HG02943 (cell line): ENCODE results near the gene MOCS1.

Experiments
- ATAC-seq: cut with Tn5 transposase; IDR thresholded peaks from one replicate; pipeline ENCODE4 v1.9.1; 2021; ENCODE audit warnings: mild to moderate bottlenecking, low read depth, moderate library complexity; ENCODE audit not compliant: unreplicated experiment

The MOCS1 gene

DNA sequence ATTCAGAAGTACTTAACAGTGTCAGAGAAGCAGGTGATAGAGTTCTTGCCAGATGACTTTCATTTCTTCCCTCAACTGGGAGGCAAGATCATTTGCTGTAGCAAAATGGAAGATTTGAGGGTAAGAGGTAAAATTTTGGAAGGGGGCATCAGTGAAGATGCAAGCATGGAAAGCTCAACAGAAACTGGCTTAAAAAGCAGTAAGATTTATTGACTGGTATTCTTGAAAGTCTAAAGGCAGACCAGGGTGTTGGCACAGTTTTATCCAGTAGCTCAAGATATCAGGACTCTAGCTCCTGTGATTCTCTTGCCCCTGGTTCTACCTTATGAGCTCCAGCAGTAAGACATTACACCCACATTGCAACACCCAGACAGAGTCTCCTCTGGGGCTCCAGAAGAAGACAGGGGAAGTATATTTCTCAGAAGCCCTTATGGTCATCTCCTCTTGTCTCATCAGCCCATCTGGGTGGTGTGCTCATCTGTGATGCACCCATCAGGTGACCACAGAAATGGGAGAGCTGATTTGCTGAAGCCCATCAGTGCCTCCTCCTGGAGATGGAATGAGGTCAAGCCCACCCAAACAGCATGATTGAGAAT lies 16.0 kb upstream of the MOCS1 start:
- no peak for ATAC-seq

DNA sequence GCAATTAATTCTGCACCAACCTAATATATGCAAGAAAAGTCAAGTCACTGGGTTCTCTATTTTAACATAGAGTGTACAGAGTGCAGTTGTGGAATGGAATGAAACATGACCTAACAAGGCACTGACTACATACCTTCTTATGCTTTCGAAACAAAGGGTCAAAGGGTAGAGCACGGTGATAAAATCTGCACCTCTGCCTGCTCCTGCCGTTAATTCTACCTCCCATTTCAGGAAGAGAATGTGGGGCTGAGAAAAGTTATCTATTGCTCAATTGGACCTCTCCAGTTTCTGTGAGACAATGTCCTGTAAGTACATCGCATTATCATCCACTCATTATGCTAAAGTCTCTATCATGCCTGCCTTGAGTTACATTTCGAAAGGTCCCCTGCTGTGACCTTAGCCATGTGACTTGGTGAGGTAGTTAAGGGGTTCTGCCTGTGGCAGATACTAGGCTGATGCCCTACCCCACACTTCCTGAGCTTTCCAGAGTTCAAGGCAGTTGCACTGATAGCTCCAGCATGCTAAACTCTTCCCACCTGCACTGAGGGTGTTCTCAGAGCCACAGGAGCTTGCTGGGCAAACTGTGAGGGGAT lies 14.0 kb upstream of the MOCS1 start:
- no peak for ATAC-seq

DNA sequence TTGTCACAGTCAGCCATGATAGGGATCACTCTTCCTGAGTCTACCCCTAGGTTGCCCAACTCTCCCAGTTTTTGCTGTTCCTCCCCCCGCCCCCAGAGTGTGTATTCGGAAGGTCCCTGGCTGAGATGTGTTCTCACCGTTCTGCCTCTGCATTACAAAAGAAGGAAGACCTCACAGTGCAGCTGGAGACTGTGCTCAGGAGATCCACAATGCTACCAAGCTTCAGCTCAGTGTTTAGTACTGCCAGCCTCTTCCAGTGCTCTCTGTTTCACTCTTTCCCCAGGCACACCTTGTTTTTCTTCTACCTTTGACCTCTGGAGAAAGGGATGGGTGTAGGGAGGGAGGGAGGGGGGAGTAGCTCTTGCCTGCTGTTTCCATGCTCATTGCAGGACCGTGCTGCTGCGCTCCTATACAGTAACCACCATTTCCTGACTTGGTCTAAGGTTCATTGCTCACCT lies 13.4 kb upstream of the MOCS1 start:
- no peak for ATAC-seq

DNA sequence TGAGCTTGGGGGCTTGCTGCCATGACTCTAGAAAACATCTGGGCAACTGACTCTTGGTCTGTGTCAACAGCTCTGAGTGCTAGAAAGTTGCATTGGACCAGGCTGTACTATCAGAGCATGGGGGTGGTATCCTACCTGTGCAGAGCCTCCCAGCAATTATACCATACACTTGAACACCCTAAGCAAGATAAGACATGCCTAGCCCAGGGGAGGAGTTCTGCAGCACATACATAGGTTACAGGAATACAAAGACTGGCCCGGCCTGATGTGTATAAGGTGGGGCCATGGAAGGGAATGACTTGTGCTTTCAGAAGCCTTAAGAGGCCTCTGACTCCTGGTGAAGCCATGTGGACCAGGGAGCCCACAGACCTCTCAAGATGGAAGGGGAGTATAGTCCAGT lies 11.4 kb upstream of the MOCS1 start:
- ATAC-seq, result no peak

DNA sequence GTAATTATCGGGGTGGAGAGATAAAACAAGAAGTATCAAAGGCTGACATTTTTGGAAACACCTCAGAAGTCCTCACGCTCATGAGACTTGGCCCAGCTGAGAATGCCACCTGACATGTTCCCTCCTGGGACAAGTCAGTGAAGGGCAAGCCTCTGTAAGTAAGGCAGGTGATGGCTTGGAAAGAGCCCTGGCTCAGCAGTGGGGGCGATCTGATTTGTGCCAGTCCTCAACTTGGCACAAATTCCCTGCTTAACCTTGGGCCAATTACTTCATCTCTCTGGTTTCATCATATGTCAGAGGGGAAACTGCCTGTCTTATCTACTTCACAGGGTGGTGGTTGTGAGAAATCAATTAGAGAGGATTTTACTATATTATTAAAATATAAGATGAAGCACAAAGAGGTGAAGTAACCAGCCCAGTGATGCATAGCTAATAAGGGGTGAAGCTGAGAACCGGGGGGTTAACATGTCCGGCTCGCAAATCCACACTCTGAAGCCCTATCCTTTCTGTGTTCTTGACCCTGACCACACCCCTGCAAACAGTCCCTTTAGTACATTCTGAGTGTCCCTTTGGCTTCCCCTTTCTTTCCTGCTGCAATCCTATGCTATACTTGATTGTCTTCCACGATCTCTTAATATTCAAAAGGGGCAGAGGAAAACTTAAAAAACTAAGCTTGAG lies 8.8 kb upstream of the MOCS1 start:
- ATAC-seq, result no peak

DNA sequence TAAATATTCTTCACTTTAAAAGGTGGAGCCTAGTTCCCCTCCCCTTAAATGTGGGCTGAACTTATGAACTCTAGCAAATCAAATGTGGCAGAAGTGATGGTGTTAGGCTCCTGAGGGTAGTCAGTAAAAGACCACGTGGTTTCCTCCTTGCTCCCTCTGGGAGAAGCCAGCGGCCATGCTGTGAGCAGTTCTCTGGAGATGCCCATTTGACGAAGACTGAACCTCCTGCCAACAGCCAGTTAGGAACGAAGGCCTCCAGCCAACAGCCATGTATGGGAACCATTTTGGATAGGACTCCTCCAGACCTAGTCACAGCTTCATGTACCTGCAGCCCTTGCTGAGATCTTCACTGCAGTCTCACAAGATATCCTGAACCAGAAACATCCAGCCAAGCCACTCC lies 7.6 kb upstream of the MOCS1 start:
- no peak for ATAC-seq

DNA sequence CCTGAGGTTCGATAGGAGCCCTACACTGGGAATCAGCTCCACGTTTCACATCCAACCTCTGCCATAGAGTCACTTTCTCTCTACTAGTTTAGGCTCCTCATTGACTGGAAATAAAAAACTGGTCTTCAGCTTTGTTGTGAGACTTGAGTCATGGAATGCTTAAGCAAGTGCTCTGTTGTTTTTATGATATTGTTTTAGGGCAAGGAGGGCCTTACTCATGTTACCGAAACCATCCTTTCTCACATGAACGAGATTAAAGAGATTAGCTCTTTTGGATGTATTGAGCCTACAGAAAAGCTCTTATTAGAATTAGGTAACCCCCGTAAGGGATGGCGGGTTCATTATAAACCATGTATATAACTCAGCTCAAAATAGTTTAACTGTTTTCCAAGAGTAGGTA lies 6.9 kb upstream of the MOCS1 start:
- ATAC-seq, result no peak

DNA sequence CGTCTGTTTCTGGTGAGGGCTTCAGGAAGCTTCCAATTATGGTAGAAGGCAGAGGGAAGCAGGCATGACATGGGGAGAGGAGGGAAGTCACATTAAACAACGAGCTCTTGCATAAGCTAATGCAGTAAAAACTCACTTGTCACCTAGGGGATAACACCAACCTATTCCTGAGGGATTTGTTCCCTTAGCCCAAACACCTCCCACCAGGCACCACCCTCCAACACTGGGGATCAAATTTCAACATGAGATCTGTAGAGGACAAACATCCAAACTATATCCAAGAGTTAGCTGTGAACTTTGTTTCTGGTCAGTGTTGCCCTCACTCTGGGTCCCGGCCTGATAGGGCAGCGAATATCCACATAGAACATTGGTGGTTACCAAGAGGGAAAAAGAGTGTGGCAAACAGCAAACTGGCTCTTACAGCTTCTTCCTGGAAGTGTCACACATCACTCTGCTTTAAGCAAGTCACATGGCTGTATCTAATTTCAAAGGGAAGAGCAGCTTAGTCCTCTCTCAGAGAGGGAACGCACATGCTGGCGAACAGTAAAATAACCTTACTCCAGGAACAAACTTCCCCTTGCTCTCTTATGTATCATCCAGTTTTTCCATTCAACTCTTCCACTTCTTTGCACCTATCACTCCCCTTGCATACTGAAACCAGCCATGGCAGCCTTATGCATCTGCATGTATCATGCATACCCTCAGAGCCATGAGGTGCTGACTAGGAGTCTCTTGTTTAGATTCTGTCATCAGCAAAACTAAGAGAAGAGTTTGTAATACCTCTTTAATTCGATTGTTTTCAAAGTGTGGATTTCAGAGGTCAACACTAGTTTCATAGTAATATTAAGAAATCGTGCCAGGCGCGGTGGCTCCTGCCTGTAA lies 4.8 kb upstream of the MOCS1 start:
- ATAC-seq, result no peak

DNA sequence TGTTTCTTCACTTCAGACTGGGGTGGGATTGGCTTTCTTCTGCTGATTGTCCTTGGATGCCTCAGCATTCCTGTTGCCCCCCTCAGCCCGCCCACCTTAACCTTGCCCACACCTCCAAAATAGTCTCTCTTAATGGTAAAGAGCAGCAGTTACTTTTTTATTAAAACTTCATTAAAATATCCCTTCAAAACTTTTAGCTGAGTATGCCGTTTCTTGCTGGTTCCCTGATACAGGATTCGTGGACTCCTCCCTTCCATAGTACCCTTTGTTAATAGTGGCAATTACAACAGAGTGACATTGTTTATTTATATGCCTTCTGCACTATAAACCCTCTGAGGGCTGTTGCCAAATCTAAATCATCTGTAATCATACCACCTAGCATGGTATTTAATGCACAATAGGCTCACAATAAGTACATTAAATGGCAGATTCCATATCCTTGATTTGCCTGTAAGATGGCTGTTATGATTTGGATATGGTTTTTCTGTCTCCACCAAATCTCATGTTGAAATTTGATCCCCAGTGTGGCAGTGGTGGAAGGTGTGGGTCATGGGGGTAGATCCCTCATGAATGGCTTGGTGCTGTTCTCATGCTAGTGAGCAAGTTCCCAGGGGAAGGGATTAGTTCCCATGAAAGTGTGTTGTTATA lies 3.5 kb upstream of the MOCS1 start:
- no peak for ATAC-seq

DNA sequence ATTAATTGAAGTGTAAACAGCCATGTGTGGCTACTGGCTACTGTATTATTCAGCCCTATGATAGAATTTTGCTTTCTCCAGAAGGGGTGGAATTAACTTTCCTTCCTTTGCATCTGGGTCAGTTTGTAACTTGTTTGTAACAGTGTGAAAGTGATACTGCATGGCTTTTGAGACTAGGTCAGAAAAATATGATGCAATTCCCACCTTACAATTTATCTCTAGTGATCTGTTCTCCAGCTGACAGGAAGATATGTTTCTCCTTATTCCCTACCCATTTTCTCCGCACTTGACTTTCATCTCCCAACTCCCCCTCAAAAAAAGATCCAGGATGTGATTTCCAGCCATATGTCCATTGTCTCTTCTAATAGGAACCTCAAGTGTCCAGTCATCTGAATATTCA lies 2.6 kb upstream of the MOCS1 start:
- ATAC-seq, result no peak

DNA sequence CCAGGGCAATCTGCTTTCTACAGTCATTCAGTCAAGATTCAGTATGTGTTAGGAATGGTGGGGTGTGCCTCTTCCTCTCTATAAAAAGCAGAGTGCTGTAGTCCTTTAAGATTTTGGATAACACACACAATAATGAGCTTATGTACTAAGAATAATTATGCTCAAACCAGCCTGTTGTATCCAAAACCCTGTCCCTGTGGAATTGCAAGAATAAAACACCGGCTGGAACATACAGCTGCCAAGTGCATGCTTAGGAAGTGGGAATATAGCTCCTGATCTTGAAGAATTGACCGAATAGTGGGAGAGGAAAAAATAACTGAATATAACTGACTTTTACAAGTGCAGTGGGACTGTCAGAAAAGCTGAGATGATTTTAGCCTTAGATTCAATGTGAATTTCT lies 979 bp upstream of the MOCS1 start:
- no peak for ATAC-seq

DNA sequence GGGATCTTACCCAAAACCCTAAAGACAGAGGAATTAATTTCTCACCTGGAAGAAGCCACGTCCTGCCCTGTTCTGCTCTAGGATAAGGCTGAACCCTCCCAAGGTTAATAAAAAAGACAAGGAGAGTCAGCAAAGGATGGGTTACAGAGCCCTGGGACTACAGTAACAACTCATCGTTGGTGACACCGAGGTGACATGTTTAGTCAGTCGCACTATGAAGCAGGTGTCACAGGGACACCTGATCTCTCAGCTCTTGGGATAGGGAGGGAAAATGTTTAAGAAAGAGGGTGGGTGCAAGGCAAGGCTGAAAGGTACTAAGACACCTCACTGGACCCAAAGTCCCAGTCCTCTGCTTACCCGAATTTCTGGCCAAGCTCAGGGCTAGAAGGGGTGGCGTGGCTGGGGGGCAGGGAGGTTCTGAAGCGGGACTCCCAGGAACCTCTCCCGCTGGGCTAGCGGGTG lies 562 bp downstream of the MOCS1 start:
- ATAC-seq, result no peak

DNA sequence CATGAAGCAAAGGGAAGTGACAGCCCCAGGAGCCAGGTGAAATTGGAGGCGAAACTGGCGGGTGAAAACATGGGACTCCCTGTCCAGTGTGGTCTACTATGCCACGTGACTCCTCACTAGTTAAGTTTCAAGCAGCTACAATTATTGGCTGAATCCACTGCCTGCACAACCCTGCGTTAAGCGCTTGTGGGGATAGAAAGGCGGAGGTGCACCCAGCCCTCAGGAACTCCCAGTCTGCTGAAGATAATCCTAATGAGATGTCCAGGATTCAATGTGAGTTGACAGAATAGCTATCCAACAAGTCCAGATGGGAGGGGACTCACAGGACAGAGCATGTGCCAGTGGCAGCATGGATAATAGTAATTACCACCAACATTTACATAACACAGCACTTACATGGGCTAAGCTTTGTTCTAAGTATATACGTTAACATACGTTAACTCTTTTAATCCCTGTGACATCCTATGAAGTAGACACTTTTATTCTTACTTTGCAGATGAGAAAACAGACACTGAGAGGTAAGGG lies 1.8 kb downstream of the MOCS1 start:
- no peak for ATAC-seq

DNA sequence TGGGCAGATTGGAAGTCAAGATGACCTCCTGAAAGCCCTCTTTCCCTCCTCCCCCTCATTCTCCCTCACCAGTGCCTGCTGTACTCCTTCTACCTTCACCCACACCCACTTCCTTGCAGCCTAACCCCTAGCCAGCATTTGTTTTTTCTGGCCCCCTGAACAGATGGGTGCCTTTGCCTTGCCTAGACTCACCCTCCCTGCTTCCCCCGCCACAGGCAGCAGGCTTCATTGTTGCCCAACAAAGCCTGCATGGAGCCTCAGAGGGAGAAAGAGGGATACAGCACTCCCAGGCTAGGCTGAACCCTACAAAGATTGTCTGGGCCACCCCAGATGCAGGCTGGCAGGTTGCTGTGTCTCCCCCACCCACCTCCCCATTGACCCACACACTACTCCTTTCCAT lies 2.7 kb downstream of the MOCS1 start:
- ATAC-seq, result no peak

DNA sequence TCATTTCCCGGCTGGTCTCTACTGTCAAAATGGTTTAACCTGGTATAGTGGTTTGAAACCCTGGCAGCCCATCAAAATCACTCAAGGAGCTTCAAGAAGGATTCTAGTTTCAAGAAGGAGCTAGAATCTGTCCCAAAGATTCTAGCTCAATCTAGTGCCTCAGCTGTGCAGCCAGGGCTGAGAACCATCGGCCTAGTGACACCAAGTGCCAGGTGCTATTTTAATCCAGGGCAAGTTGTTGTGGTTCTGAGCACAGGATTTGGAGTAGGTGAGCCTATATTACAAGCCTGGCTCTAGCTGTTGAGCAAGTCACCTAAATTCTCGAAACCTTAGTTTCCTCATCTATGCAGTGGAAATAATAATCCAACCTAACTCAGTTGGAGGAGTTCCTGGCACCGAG lies 3.7 kb downstream of the MOCS1 start:
- no peak for ATAC-seq

DNA sequence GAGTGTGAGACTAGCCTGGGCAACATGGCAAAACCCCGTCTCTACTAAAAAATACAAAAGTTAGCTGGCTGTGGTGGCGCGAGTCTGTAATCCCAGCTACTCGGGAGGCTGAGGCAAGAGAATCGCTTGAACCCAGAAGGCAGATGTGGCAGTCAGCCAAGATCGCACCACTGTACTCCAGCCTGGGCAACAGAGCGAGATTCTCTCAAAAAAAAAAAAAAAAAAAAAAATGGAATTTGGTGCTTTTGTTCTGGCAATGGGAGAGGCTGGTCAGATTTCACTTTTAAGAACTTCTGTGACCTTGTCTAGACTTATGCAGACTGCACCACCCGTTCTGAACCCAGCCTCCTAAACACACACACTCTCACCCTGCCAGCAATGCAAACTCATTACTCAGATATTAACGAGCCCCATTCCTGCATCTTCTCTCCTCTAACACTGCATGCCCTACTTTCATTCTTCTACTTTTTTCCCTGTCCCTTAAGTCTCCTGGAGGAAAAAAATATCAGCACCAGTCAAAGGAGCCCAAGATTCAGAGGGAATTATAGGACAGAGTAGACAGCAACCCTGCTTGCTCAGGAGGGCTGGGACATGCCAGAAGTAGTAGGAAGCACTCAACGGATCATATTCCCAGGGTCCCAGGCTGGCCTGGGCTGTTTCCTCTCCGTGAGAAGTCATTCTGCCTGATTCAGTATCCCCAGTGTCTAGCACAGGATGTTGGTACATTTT lies 4.4 kb downstream of the MOCS1 start:
- no peak for ATAC-seq

DNA sequence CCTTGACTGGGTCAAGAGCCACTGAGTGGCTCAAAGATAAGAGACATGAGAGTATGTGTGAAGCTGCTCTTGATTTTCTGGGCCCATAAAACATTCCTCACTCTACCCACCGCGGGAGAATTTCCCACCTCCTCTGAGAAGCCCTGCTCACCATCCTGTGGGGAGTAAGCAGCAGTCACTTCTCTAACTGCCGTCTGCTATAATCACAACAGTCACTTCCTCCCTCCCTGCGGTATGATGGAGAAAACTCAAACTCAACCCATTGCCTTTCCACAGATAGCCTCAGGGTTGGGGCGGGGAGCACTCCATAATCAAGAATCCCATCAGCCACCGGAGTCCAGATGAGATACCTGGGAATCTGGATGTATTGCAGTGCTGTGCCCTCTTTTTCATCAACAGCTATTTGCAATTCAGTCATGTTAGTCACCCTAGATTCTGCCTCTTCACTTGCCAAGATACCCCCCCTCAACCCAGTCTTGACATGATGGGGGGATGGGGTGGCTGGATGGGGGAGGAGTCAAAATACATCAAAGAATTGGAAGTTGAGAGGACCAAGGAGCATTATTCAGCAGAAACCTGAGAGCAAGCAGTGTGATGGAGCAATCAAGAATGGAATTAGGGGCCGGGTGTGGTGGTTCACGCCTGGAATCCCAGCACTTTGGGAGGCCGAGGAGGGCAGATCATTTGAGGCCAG lies 5.1 kb downstream of the MOCS1 start:
- ATAC-seq, result no peak

DNA sequence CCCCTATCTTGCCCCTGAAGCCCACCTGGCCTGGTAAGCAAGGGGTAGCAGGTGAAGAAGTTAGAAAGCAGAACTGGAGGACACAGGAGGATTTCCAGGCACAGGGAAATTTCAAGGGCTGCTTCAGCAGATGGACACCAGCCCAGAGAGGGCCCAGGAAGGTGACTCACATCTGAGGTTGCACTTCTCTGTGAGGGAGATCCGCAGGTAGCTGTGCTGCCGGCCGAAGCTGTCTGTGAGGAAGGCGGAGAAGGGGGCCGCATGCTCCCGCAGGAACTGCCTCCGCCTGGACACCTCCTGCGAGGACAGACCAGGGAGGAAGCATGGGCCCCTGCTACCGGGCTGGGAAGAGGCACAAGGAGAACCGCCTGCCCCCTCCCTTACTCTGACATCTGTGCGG lies 7.1 kb downstream of the MOCS1 start:
- ATAC-seq, result no peak

DNA sequence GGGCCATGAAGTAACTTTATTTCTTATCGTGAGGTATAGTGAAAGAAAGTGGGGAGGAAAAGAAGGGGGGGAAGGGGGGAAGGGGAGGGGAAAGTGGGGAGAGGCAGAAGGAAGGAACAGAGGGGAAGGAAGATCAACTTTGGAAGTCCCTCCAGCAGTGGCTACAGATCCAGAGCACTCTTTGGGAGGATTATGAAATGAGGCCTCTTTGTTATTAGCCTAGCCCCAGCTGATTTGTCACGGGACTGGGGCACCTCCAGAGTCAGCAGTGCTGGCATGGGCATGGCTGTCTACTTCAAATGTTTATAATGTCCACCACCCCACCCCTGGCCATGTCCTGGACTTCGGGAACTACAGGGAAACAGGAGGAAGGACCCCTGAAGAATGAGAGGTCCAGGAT lies 7.6 kb downstream of the MOCS1 start:
- no peak for ATAC-seq
